GM08714 (cell line): Measurements from ENCODE around the gene ADK.

Source experiments
- H3K4me3 ChIP-seq: fragments of 200-500 bp; sonication (Bioruptor generic); 2 replicates; pipeline ENCODE4 v1.5.1; 2014; ENCODE audit warnings: mild to moderate bottlenecking, low read length, inconsistent platforms
- ZNF274 ChIP-seq: IDR thresholded peaks from 2 replicates; pipeline ENCODE4 v1.6.1; 2012; ENCODE audit warnings: mild to moderate bottlenecking, low read depth, low read length

The ADK gene

DNA sequence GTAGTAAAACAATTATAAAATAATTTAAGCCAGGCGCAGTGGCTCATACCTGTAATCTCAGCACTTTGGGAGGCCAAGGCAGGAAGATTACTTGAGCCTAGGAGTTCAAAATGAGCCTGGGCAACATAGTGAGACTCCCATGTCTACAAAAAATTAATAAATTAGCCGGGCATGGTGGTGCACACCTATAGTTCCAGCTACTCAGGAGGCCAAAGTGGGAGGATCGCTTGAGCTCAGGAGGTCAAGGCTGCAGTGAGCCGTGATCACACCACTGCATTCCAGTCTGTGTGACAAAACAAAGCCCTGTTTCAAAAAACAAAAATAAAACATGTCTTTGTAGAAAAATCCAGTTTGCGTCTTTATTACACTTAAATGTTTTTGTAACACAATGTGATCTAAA is 533.4 kb downstream of the ADK start:
- no peak for TF ChIP-seq ZNF274
- H3K4me3 ChIP-seq: no peak overlapping the region

DNA sequence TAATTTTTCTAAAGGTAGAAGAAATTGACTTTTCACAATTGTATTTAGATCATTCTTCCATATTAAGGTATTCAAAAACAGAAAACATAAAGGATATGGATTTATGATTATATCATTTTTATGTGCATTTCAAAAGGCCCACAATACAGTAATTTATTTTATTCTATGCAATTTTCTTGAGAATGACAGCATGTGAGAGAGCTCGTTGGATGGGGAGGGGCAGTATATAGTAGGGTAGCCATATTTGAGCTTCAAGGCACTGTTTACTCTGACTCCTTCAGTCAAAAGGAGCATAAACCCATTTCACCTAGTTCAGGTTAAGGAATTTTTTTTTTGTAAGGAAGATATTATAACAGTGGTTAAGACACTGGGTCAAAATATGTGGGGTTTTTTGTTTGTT is 534.5 kb downstream of the ADK start:
- H3K4me3 ChIP-seq: no peak overlapping the region
- TF ChIP-seq ZNF274: no peak

DNA sequence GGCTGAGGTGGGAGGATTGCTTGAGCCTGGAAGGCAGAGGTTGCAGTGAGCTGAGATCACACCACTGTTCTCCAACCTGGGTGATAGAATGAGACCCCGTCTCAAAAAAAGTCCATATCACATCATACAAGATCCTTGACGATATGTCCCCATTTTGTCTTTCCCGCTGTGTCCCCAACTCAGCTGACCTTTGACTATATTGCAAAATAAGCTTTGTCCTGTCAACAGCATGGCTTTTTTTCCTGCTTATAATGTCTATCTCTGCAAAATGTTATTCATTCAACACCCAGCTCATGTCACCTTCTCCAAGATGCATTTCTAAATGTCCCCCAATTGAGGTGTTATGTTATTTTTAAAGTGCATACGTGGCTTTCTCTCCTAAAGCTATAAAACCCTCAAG is 539.4 kb downstream of the ADK start:
- no peak overlapping the region for H3K4me3 ChIP-seq
- TF ChIP-seq ZNF274: no peak

- no peak for TF ChIP-seq ZNF274
- H3K4me3 ChIP-seq: no peak overlapping the region
Observed at GRCh38 chr10:74691164-74691563, 540.1 kb downstream of the ADK start.

- TF ChIP-seq ZNF274: no peak
- no peak overlapping the region for H3K4me3 ChIP-seq
Observed at GRCh38 chr10:74704629-74705357, 553.8 kb downstream of the ADK start.

GRCh38 chr10:74705358-74705980 is 554.4 kb downstream of the ADK start:
- no peak overlapping the region for H3K4me3 ChIP-seq
- no peak for TF ChIP-seq ZNF274

DNA sequence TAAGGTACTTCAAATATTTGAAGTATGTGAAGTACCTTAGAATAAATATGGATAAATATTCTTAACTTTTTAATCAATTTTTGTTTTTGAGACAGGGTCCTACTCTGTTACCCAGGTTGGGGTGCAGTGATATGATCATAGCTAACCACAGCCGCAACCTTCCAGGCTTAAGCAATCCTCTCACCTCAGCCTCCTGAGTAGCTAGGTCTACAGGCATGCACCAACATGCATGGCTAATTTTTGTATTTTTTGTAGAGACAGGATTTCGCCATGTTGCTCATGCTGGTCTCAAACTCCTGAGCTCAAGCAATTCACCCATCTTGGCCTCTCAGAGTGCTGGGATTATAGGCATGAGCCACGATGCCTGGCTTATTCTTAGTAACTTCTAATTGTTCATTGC is 555.9 kb downstream of the ADK start:
- no peak overlapping the region for H3K4me3 ChIP-seq
- TF ChIP-seq ZNF274: no peak

DNA sequence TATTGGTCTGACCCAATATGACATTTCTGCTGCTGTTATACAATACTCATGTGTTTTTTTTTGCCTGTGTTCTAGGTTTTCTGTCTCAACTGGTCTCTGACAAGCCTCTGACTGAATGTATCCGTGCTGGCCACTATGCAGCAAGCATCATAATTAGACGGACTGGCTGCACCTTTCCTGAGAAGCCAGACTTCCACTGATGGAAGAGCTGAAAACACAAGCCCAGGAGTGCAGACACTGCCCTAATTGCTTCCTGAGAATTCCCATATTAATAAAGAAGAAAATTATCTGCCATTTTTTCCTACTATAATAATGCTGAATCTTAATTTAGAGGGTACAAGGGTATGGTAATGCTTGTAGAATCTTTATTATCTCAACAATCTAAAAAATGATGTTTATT is 557.2 kb downstream of the ADK start:
- no peak overlapping the region for H3K4me3 ChIP-seq
- TF ChIP-seq ZNF274: no peak

GRCh38 chr10:74718208-74718607 is 567.2 kb downstream of the ADK start:
- H3K4me3 ChIP-seq: no peak overlapping the region
- no peak for TF ChIP-seq ZNF274

GRCh38 chr10:74728225-74728624 is 577.2 kb downstream of the ADK start:
- H3K4me3 ChIP-seq: no peak overlapping the region
- TF ChIP-seq ZNF274: no peak

DNA sequence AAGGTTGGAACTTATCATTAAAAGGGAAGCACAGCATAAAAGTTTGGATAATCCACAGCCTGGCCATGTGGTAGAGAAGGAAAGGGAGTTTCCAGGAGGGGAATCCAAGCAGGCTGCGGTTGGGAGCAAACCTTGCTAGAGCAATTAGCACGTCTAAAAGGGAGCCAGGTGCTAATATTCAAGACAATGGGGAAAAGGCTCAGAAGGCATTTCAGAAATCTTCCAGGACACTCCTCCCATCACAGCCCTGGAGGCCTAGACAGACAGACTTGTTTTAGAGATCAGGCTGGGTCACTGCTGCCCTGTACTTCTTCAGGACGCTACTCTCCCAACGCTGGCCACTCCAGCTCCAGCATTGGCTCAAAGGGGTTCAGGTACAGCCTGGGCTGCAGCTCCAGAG is 579.2 kb downstream of the ADK start:
- TF ChIP-seq ZNF274: no peak
- H3K4me3 ChIP-seq: no peak overlapping the region

GRCh38 chr10:74733612-74734011 is 582.6 kb downstream of the ADK start:
- no peak for TF ChIP-seq ZNF274
- no peak overlapping the region for H3K4me3 ChIP-seq

DNA sequence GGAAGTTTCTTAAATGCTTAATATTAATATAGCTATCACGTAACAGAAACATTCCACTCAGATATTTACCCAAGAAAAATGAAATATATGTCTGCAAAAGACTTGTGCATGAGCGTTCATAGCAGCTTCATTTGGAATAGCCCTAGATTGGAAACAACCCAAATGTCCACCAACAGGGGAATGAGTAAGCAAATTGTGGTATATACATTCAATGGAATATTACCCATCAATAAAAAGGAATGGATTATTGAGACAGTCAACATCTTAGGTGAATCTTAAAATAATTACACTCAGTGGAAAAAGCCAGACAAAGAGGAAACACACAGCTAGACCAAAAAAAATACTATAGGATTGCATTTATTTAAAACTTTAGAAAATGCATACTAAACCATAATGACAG is 585.0 kb downstream of the ADK start:
- no peak for TF ChIP-seq ZNF274
- no peak overlapping the region for H3K4me3 ChIP-seq

DNA sequence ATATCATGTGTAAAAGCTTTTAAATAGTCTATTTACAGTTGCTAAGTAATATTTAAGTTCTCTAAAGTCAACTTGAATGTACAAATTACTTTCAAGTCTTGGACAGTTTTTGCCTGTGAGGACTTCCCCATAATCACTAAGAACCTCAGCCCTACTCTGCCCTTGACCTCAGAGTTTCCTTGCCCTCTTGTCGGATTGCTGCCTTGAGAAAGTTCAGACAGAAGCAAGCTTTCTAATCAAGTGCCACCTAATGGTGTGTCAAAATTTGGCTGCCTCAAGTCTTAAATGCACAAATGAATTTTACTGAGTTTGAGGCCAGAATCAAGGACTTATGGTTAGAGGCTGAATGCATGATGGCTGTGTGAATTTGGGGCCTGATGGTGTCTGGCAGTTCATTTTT is 587.0 kb downstream of the ADK start:
- no peak for TF ChIP-seq ZNF274
- H3K4me3 ChIP-seq: no peak overlapping the region

GRCh38 chr10:74738542-74738941 is 587.5 kb downstream of the ADK start:
- TF ChIP-seq ZNF274: no peak
- no peak overlapping the region for H3K4me3 ChIP-seq
